Activated CD4-positive, alpha-beta memory T cell treated with anti-CD3 and anti-CD28 coated beads, Interleukin-2, amount 10 ng/mL, durations not matched to agents 7 days and 5 days (primary cell): ENCODE measurements around the gene GRK3. TPM values are rescaled to one million over a fixed set of nuclear protein-coding genes. Genes with fewer than 3 reads are reported as not detected.
A peak's percentile ranks its signal among the peaks of the same experiment; 100 is the strongest.
"Not testable (repeated sequence)": the region's sequence is repeated elsewhere in the genome, so short reads cannot be mapped to it uniquely, and the experiment has no call there.

ENCODE experiments used
- CTCF ChIA-PET: fragments of 350-600 bp; sonication (Branson Sonifier 250); formaldehyde crosslinking; loops from one replicate; lab custom pipeline; 2021; ENCODE audit warnings: antibody characterized with exemption, inconsistent platforms; lab: Charles Lee
- POLR2A ChIA-PET: fragments of 350-600 bp; sonication (Branson Sonifier 250); formaldehyde crosslinking; loops from one replicate; lab custom pipeline; 2021; ENCODE audit warnings: antibody characterized with exemption; lab: Charles Lee
- DNase-seq: peaks from one replicate; pipeline ENCODE4 v3.0.0-alpha.2; 2020
- H3K27ac Mint-ChIP-seq: one replicate; pipeline ENCODE4 v1.8.0; 2021; ENCODE audit warnings: mild to moderate bottlenecking, mixed read lengths
- H3K27me3 Mint-ChIP-seq: one replicate; pipeline ENCODE4 v1.8.0; 2021; ENCODE audit warnings: mixed read lengths
- H3K36me3 Mint-ChIP-seq: one replicate; pipeline ENCODE4 v1.8.0; 2021; ENCODE audit warnings: low read depth, mixed read lengths
- H3K4me1 Mint-ChIP-seq: one replicate; pipeline ENCODE4 v1.8.0; 2021; ENCODE audit warnings: mixed read lengths
- H3K4me3 Mint-ChIP-seq: one replicate; pipeline ENCODE4 v1.8.0; 2021; ENCODE audit warnings: mild to moderate bottlenecking, mixed read lengths
- H3K9me3 Mint-ChIP-seq: one replicate; pipeline ENCODE4 v1.8.0; 2021; ENCODE audit warnings: mixed read lengths
- total RNA-seq, 2 experiments: library from RNA; stranded (reverse); gene quantifications; one replicate each; pipeline ENCODE4 v1.2.3, GENCODE V29; 2021

Gene GRK3
- total RNA-seq, 2 experiments from 2014 or later, result 24.1 to 25.5 TPM

- no peak overlapping the region for H3K27ac Mint-ChIP-seq
- no peak for DNase-seq
- H3K4me3 Mint-ChIP-seq, result no peak overlapping the region
- POLR2A ChIA-PET, result interaction anchor here (1.1 to 1.9 kb wide), 2 partner anchors 11 to 90 kb away, joined by 3 to 5 read pairs; no protein-coding TSS in a partner anchor
- H3K27me3 Mint-ChIP-seq, result peaks cover 6% of the 10 kb centered on the region
- CTCF ChIA-PET, result no interaction called here
- peaks cover 1% of the 10 kb centered on the region for H3K4me1 Mint-ChIP-seq
- no peaks in the 10 kb centered on the region for H3K36me3 Mint-ChIP-seq
- no peaks in the 10 kb centered on the region for H3K9me3 Mint-ChIP-seq
Measured at GRCh38 chr22:25554689-25555088, 9.8 kb upstream of the GRK3 start.

- Mint-ChIP-seq H3K4me1 (no peaks in the 10 kb centered on the region), H3K9me3 (no peaks in the 10 kb centered on the region), H3K27me3 (peaks cover 6% of the 10 kb centered on the region), H3K4me3 (no peak overlapping the region), H3K36me3 (no peaks in the 10 kb centered on the region), H3K27ac (no peak overlapping the region)
- DNase-seq, result no peak
- ChIA-PET CTCF (no interaction called here), POLR2A (no interaction called here)
Measured at GRCh38 chr22:25555586-25555985, 8.9 kb upstream of the GRK3 start.

GRCh38 chr22:25557218-25557617 is 7.3 kb upstream of the GRK3 start:
- no peak overlapping the region for H3K27ac Mint-ChIP-seq
- CTCF ChIA-PET, result no interaction called here
- peaks cover 4% of the 10 kb centered on the region for H3K4me1 Mint-ChIP-seq
- no peaks in the 10 kb centered on the region for H3K36me3 Mint-ChIP-seq
- H3K4me3 Mint-ChIP-seq, result no peak overlapping the region
- no peaks in the 10 kb centered on the region for H3K9me3 Mint-ChIP-seq
- peaks cover 9% of the 10 kb centered on the region for H3K27me3 Mint-ChIP-seq
- POLR2A ChIA-PET, result interaction anchor here (0.7 kb wide), 1 partner anchor 193 kb away, joined by 3 read pairs; no protein-coding TSS in a partner anchor
- no peak for DNase-seq

GRCh38 chr22:25558341-25558740 is 6.1 kb upstream of the GRK3 start:
- Mint-ChIP-seq H3K4me1 (peaks cover 10% of the 10 kb centered on the region), H3K4me3 (no peak overlapping the region), H3K27ac (no peak overlapping the region), H3K9me3 (no peaks in the 10 kb centered on the region), H3K36me3 (no peaks in the 10 kb centered on the region), H3K27me3 (peaks cover 15% of the 10 kb centered on the region)
- ChIA-PET POLR2A (no interaction called here), CTCF (interaction anchor here (0.6 to 1.4 kb wide), 2 partner anchors 215 to 308 kb away, joined by 3 read pairs; no protein-coding TSS in a partner anchor)
- no peak for DNase-seq

- CTCF ChIA-PET, H3K4me3 Mint-ChIP-seq, H3K36me3 Mint-ChIP-seq, H3K9me3 Mint-ChIP-seq, H3K27ac Mint-ChIP-seq, POLR2A ChIA-PET, DNase-seq: not testable (repeated sequence)
- Mint-ChIP-seq H3K27me3 (peaks cover 18% of the 10 kb centered on the region), H3K4me1 (peaks cover 20% of the 10 kb centered on the region)
Measured at GRCh38 chr22:25559910-25560309, 4.6 kb upstream of the GRK3 start.

- H3K9me3 Mint-ChIP-seq, H3K4me3 Mint-ChIP-seq, CTCF ChIA-PET, H3K36me3 Mint-ChIP-seq, H3K27ac Mint-ChIP-seq, DNase-seq, POLR2A ChIA-PET: not testable (repeated sequence)
- peaks cover 27% of the 10 kb centered on the region for H3K4me1 Mint-ChIP-seq
- peaks cover 18% of the 10 kb centered on the region for H3K27me3 Mint-ChIP-seq
Measured at GRCh38 chr22:25561182-25561581, 3.3 kb upstream of the GRK3 start.

GRCh38 chr22:25561927-25562326 is 2.5 kb upstream of the GRK3 start:
- H3K27ac Mint-ChIP-seq, CTCF ChIA-PET, DNase-seq, POLR2A ChIA-PET, H3K4me3 Mint-ChIP-seq, H3K36me3 Mint-ChIP-seq, H3K9me3 Mint-ChIP-seq: not testable (repeated sequence)
- peaks cover 34% of the 10 kb centered on the region for H3K4me1 Mint-ChIP-seq
- H3K27me3 Mint-ChIP-seq, result peaks cover 18% of the 10 kb centered on the region

- Mint-ChIP-seq H3K4me1 (peaks cover 45% of the 10 kb centered on the region), H3K4me3 (peak overlapping the region; percentile 88), H3K27me3 (peaks cover 18% of the 10 kb centered on the region)
- POLR2A ChIA-PET, result interaction anchor here (0.6 to 1.0 kb wide), 3 partner anchors 19 to 209 kb away, joined by 3 to 5 read pairs (median 3); no protein-coding TSS in a partner anchor
- H3K36me3 Mint-ChIP-seq, H3K9me3 Mint-ChIP-seq, DNase-seq, H3K27ac Mint-ChIP-seq: not testable (repeated sequence)
- CTCF ChIA-PET, result interaction anchor here (1.0 kb wide), 1 partner anchor 104 kb away, joined by 3 read pairs; no protein-coding TSS in a partner anchor
Measured at GRCh38 chr22:25562966-25563760, 1.3 kb upstream of the GRK3 start.

- Mint-ChIP-seq H3K27ac (peak overlapping the region; percentile 64), H3K9me3 (no peaks in the 10 kb centered on the region), H3K36me3 (peaks cover 10% of the 10 kb centered on the region), H3K4me1 (peaks cover 48% of the 10 kb centered on the region), H3K4me3 (peak overlapping the region; percentile 88), H3K27me3 (peaks cover 18% of the 10 kb centered on the region)
- DNase-seq, result no peak
- ChIA-PET CTCF (interaction anchor here (1.0 kb wide), 1 partner anchor 103 kb away, joined by 3 read pairs; no protein-coding TSS in a partner anchor), POLR2A (interaction anchor here (0.6 to 1.0 kb wide), 3 partner anchors 20 to 209 kb away, joined by 3 to 5 read pairs (median 3); no protein-coding TSS in a partner anchor)
Measured at GRCh38 chr22:25563761-25564319, 635 bp upstream of the GRK3 start.

GRCh38 chr22:25564979-25565677 is 653 bp downstream of the GRK3 start:
- Mint-ChIP-seq H3K36me3 (peaks cover 10% of the 10 kb centered on the region), H3K4me1 (peaks cover 48% of the 10 kb centered on the region), H3K27me3 (peaks cover 18% of the 10 kb centered on the region), H3K27ac (peak overlapping the region; percentile 66), H3K4me3 (peak overlapping the region; percentile 91), H3K9me3 (no peaks in the 10 kb centered on the region)
- ChIA-PET CTCF (interaction anchor here (0.8 kb wide), 1 partner anchor 111 kb away, joined by 3 read pairs; no protein-coding TSS in a partner anchor), POLR2A (interaction anchor here (0.8 to 2.0 kb wide), 4 partner anchors 8 to 184 kb away, joined by 3 to 5 read pairs (median 4); no protein-coding TSS in a partner anchor)
- peak; percentile 35 for DNase-seq

- Mint-ChIP-seq H3K9me3 (no peaks in the 10 kb centered on the region), H3K4me3 (peak overlapping the region; percentile 91), H3K27ac (no peak overlapping the region), H3K4me1 (peaks cover 48% of the 10 kb centered on the region), H3K36me3 (peaks cover 14% of the 10 kb centered on the region), H3K27me3 (peaks cover 16% of the 10 kb centered on the region)
- CTCF ChIA-PET, result interaction anchor here (0.8 to 1.3 kb wide), 2 partner anchors 144 to 207 kb away, joined by 4 to 5 read pairs; no protein-coding TSS in a partner anchor
- POLR2A ChIA-PET, result interaction anchor here (2.0 kb wide), 1 partner anchor 19 kb away, joined by 4 read pairs; no protein-coding TSS in a partner anchor
- DNase-seq, result no peak
Measured at GRCh38 chr22:25566186-25566897, 1.9 kb downstream of the GRK3 start.

GRCh38 chr22:25566898-25567235 is 2.4 kb downstream of the GRK3 start:
- Mint-ChIP-seq H3K4me3 (peak overlapping the region; percentile 91), H3K4me1 (peaks cover 46% of the 10 kb centered on the region), H3K9me3 (no peaks in the 10 kb centered on the region), H3K27ac (no peak overlapping the region), H3K27me3 (peaks cover 12% of the 10 kb centered on the region), H3K36me3 (peaks cover 15% of the 10 kb centered on the region)
- CTCF ChIA-PET, result interaction anchor here (0.9 to 1.5 kb wide), 3 partner anchors 23 to 207 kb away, joined by 3 to 6 read pairs (median 5); no protein-coding TSS in a partner anchor
- no peak for DNase-seq
- POLR2A ChIA-PET, result interaction anchor here (2.0 kb wide), 1 partner anchor 20 kb away, joined by 4 read pairs; no protein-coding TSS in a partner anchor
